Hepatocyte (in vitro differentiated cells): ENCODE data around the gene FLVCR2. TPM values are rescaled to one million over a fixed set of nuclear protein-coding genes. Genes with fewer than 3 reads are reported as not detected.

Experiments
- DNase-seq: peaks from one replicate; pipeline ENCODE4 v3.0.0-alpha.2; 2016; ENCODE audit warnings: low spot score
- H2AFZ ChIP-seq: fragments of 200-600 bp; sonication (generic); 2 replicates; pipeline ENCODE4 v1.6.0; 2016; ENCODE audit warnings: antibody characterized with exemption, mild to moderate bottlenecking
- H3K27ac ChIP-seq: fragments of 200-600 bp; sonication (generic); 2 replicates; pipeline ENCODE4 v1.5.1; 2016; ENCODE audit warnings: mild to moderate bottlenecking
- H3K27me3 ChIP-seq: fragments of 200-600 bp; sonication (generic); 2 replicates; pipeline ENCODE4 v1.6.1; 2016
- H3K36me3 ChIP-seq: fragments of 200-600 bp; sonication (generic); replicated peaks from 2 replicates; pipeline ENCODE4 v1.5.1; 2016; ENCODE audit warnings: low read depth; ENCODE audit not compliant: insufficient read depth
- H3K4me1 ChIP-seq: fragments of 200-600 bp; sonication (generic); 2 replicates; pipeline ENCODE4 v1.5.1; 2016; ENCODE audit warnings: mild to moderate bottlenecking, moderate library complexity; ENCODE audit not compliant: insufficient read depth
- H3K4me2 ChIP-seq: fragments of 200-600 bp; sonication (generic); 2 replicates; pipeline ENCODE4 v1.6.0; 2016
- H3K4me3 ChIP-seq: fragments of 200-600 bp; sonication (generic); 2 replicates; pipeline ENCODE4 v1.5.1; 2016; ENCODE audit warnings: mild to moderate bottlenecking
- H3K79me2 ChIP-seq: fragments of 200-600 bp; sonication (generic); 2 replicates; pipeline ENCODE4 v1.6.0; 2017; ENCODE audit warnings: mild to moderate bottlenecking
- H3K9me2 ChIP-seq: fragments of 200-600 bp; sonication (generic); replicated peaks from 2 replicates; pipeline ENCODE4 v1.6.0; 2017; ENCODE audit warnings: mild to moderate bottlenecking; ENCODE audit not compliant: insufficient read depth
- H3K9me3 ChIP-seq: fragments of 200-600 bp; sonication (generic); 2 replicates; pipeline ENCODE4 v1.5.1; 2016; ENCODE audit warnings: low read depth, mild to moderate bottlenecking
- H4K20me1 ChIP-seq: fragments of 200-600 bp; sonication (generic); 2 replicates; pipeline ENCODE4 v1.6.0; 2016; ENCODE audit warnings: mild to moderate bottlenecking; ENCODE audit not compliant: insufficient read depth, poor library complexity, severe bottlenecking
- EZH2 ChIP-seq: fragments of 200-600 bp; sonication (generic); IDR thresholded peaks from 2 replicates; pipeline ENCODE4 v1.6.1; 2016; ENCODE audit warnings: antibody characterized with exemption, mild to moderate bottlenecking, borderline replicate concordance
- EZH2phosphoT487 ChIP-seq: fragments of 200-600 bp; sonication (generic); IDR thresholded peaks from one replicate; pipeline ENCODE4 v1.6.1; 2018; ENCODE audit warnings: antibody characterized with exemption, mild to moderate bottlenecking, low read depth, moderate library complexity; ENCODE audit not compliant: unreplicated experiment, severe bottlenecking
- WGBS: methylation state at CpG from one replicate; pipeline ENCODE4 v1.1.6; 2016; ENCODE audit warnings: low lambda C conversion rate; ENCODE audit errors: missing lambda C conversion rate; 5-methylcytosine and 5-hydroxymethylcytosine counted together
- polyA plus RNA-seq: library from polyadenylated mRNA; unstranded; fragments of >200 nt; fragmentation: Nextera tagmentation; extraction: Ambion mirVana; gene quantifications from 2 replicates; pipeline ENCODE4 v1.2.1, GENCODE V29; 2016
- total RNA-seq: library from RNA; depleted of rRNA; stranded (reverse); fragments of >200 nt; gene quantifications from 2 replicates; pipeline ENCODE4 v1.2.3, GENCODE V29; 2014
- TF ChIP-seq, protein P1 (sequence below): fragments of 200-600 bp; sonication (generic); IDR thresholded peaks from 2 replicates; pipeline ENCODE4 v1.5.1; 2016; ENCODE audit warnings: antibody characterized with exemption, mild to moderate bottlenecking; ENCODE audit not compliant: poor library complexity

Gene FLVCR2
- total and polyA plus RNA-seq, 2 experiments from 2014 or later, result 9.5 to 10.1 TPM

- Histone ChIP-seq H3K4me3 (no peak overlapping the region), H4K20me1 (no peaks in the 10 kb centered on the region), H3K27ac (no peak overlapping the region), H3K9me2 (no peaks in the 10 kb centered on the region), H3K36me3 (no peaks in the 10 kb centered on the region), H3K79me2 (peaks cover 4% of the 10 kb centered on the region), H3K9me3 (no peaks in the 10 kb centered on the region), H2AFZ (no peak overlapping the region), H3K4me2 (peak overlapping the region; percentile 44), H3K27me3 (no peaks in the 10 kb centered on the region), H3K4me1 (peaks cover 11% of the 10 kb centered on the region)
- DNase-seq, result peak; percentile 20
- 76% methylated on average over 11 of the region's 11 CpGs for WGBS
- TF ChIP-seq EZH2, result no peak
- TF ChIP-seq, protein P1, sequence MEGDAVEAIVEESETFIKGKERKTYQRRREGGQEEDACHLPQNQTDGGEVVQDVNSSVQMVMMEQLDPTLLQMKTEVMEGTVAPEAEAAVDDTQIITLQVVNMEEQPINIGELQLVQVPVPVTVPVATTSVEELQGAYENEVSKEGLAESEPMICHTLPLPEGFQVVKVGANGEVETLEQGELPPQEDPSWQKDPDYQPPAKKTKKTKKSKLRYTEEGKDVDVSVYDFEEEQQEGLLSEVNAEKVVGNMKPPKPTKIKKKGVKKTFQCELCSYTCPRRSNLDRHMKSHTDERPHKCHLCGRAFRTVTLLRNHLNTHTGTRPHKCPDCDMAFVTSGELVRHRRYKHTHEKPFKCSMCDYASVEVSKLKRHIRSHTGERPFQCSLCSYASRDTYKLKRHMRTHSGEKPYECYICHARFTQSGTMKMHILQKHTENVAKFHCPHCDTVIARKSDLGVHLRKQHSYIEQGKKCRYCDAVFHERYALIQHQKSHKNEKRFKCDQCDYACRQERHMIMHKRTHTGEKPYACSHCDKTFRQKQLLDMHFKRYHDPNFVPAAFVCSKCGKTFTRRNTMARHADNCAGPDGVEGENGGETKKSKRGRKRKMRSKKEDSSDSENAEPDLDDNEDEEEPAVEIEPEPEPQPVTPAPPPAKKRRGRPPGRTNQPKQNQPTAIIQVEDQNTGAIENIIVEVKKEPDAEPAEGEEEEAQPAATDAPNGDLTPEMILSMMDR, result no peak
- TF ChIP-seq EZH2phosphoT487, result no peak
Measured at GRCh38 chr14:75604979-75605851, 26.8 kb downstream of the FLVCR2 start.

- Histone ChIP-seq H3K36me3 (no peaks in the 10 kb centered on the region), H3K4me3 (no peak overlapping the region), H3K27me3 (no peaks in the 10 kb centered on the region), H3K9me3 (no peaks in the 10 kb centered on the region), H3K79me2 (peaks cover 4% of the 10 kb centered on the region), H3K9me2 (no peaks in the 10 kb centered on the region), H4K20me1 (no peaks in the 10 kb centered on the region), H2AFZ (no peak overlapping the region), H3K4me2 (peak overlapping the region; percentile 44), H3K4me1 (peaks cover 11% of the 10 kb centered on the region), H3K27ac (no peak overlapping the region)
- no peak for DNase-seq
- TF ChIP-seq, protein P1, result no peak
- TF ChIP-seq EZH2phosphoT487, result no peak
- no peak for TF ChIP-seq EZH2
- WGBS, result 89% methylated on average over 10 of the region's 10 CpGs
Measured at GRCh38 chr14:75605916-75606315, 27.5 kb downstream of the FLVCR2 start.

- no peak overlapping the region for H3K27ac ChIP-seq
- no peak overlapping the region for H3K4me2 ChIP-seq
- WGBS, result 39% methylated on average over 1 of the region's 1 CpG
- H3K36me3 ChIP-seq, result no peaks in the 10 kb centered on the region
- H3K9me2 ChIP-seq, result no peaks in the 10 kb centered on the region
- no peak for TF ChIP-seq EZH2
- no peak for TF ChIP-seq EZH2phosphoT487
- TF ChIP-seq, protein P1, result no peak
- peaks cover 8% of the 10 kb centered on the region for H3K4me1 ChIP-seq
- H4K20me1 ChIP-seq, result no peaks in the 10 kb centered on the region
- DNase-seq, result no peak
- H2AFZ ChIP-seq, result no peak overlapping the region
- H3K27me3 ChIP-seq, result no peaks in the 10 kb centered on the region
- no peak overlapping the region for H3K4me3 ChIP-seq
- peaks cover 4% of the 10 kb centered on the region for H3K79me2 ChIP-seq
- H3K9me3 ChIP-seq, result no peaks in the 10 kb centered on the region
Measured at GRCh38 chr14:75607044-75607443, 28.6 kb downstream of the FLVCR2 start.
